Neural cell (in vitro differentiated cells): ENCODE measurements around the gene RASGRP2. TPM values are rescaled to one million over a fixed set of nuclear protein-coding genes. Genes with fewer than 3 reads are reported as not detected.

Experiments used
- H2AFZ ChIP-seq: fragments of 200-600, 300-800 bp; sonication (generic), shearing (Covaris generic); 2 replicates; pipeline ENCODE4 v1.6.0; 2014; ENCODE audit warnings: low read depth, mild to moderate bottlenecking, antibody characterized with exemption, low read length, moderate library complexity
- H3F3A ChIP-seq: fragments of 200-600 bp; shearing (Covaris generic); 2 replicates; pipeline ENCODE4 v1.6.1; 2016; ENCODE audit warnings: mild to moderate bottlenecking, moderate library complexity, mixed read lengths, antibody characterized with exemption, low read length; ENCODE audit not compliant: insufficient read depth, poor library complexity, severe bottlenecking
- H3K27ac ChIP-seq: fragments of 200-600, 300-800 bp; sonication (generic), shearing (Covaris generic); 2 replicates; pipeline ENCODE4 v1.5.1; 2014; ENCODE audit warnings: mild to moderate bottlenecking, low read length, moderate library complexity
- H3K27me3 ChIP-seq: fragments of 300-800, 200-600 bp; sonication (generic), shearing (Covaris generic); 2 replicates; pipeline ENCODE4 v1.6.0; 2014; ENCODE audit warnings: mild to moderate bottlenecking, low read depth, low read length, moderate library complexity; ENCODE audit not compliant: insufficient read depth
- H3K36me3 ChIP-seq: fragments of 300-800, 200-600 bp; sonication (generic), shearing (Covaris generic); 2 replicates; pipeline ENCODE4 v1.5.1; 2014; ENCODE audit warnings: mild to moderate bottlenecking, antibody characterized with exemption, low read length, moderate library complexity; ENCODE audit not compliant: insufficient read depth
- H3K4me2 ChIP-seq: fragments of 300-800, 200-600 bp; sonication (generic), shearing (Covaris generic); 2 replicates; pipeline ENCODE4 v1.6.0; 2014; ENCODE audit warnings: mild to moderate bottlenecking, low read length
- H3K4me3 ChIP-seq: fragments of 300-800, 200-600 bp; sonication (generic), shearing (Covaris generic); 2 replicates; pipeline ENCODE4 v1.5.1; 2014; ENCODE audit warnings: mild to moderate bottlenecking, low read length, moderate library complexity
- H3K79me2 ChIP-seq: fragments of 200-600 bp; shearing (Covaris generic); replicated peaks from 2 replicates; pipeline ENCODE4 v1.6.0; 2014; ENCODE audit warnings: mild to moderate bottlenecking, low read length, moderate library complexity; ENCODE audit not compliant: insufficient read depth
- H3K9ac ChIP-seq: fragments of 300-800, 200-600 bp; sonication (generic), shearing (Covaris generic); 2 replicates; pipeline ENCODE4 v1.6.1; 2016; ENCODE audit warnings: mild to moderate bottlenecking, low read length, mixed read lengths
- H3K9me2 ChIP-seq: fragments of 200-600 bp; shearing (Covaris generic); 2 replicates; pipeline ENCODE4 v1.6.1; 2016; ENCODE audit warnings: mild to moderate bottlenecking, low read length, mixed read lengths; ENCODE audit not compliant: insufficient read depth
- H3K9me3 ChIP-seq: fragments of 200-600, 300-800 bp; sonication (generic), shearing (Covaris generic); 2 replicates; pipeline ENCODE4 v1.6.1; 2016; ENCODE audit warnings: mild to moderate bottlenecking, mixed run types, low read length, moderate library complexity, mixed read lengths
- H4K20me1 ChIP-seq: fragments of 200-600 bp; shearing (Covaris generic); 2 replicates; pipeline ENCODE4 v1.6.1; 2016; ENCODE audit warnings: mild to moderate bottlenecking, mixed run types; ENCODE audit not compliant: insufficient read depth
- EP300 ChIP-seq: fragments of 450-650 bp; conservative IDR thresholded peaks from 2 replicates; pipeline ENCODE4 v1.6.1; 2014; ENCODE audit warnings: antibody characterized with exemption, mild to moderate bottlenecking, moderate library complexity; ENCODE audit not compliant: poor library complexity, severe bottlenecking
- EZH2 ChIP-seq: fragments of 200-600, 300-800 bp; shearing (Covaris generic), sonication (generic); IDR thresholded peaks from 2 replicates; pipeline ENCODE4 v1.6.1; 2014; ENCODE audit warnings: antibody characterized with exemption, low read length, borderline replicate concordance, mild to moderate bottlenecking; ENCODE audit not compliant: insufficient read depth, poor library complexity, severe bottlenecking
- MXI1 ChIP-seq: fragments of 450-650 bp; conservative IDR thresholded peaks from 2 replicates; pipeline ENCODE4 v1.6.1; 2014; ENCODE audit warnings: antibody characterized with exemption, mild to moderate bottlenecking; ENCODE audit not compliant: poor library complexity, severe bottlenecking
- POLR2AphosphoS5 ChIP-seq: IDR thresholded peaks from 2 replicates; pipeline ENCODE4 v1.6.1; 2012
- RAD21 ChIP-seq: fragments of 450-650 bp; conservative IDR thresholded peaks from 2 replicates; pipeline ENCODE4 v1.6.1; 2014; ENCODE audit warnings: antibody characterized with exemption, mild to moderate bottlenecking, moderate library complexity
- REST ChIP-seq: IDR thresholded peaks from 2 replicates; pipeline ENCODE4 v1.6.1; 2012; ENCODE audit warnings: borderline replicate concordance
- SMC3 ChIP-seq: fragments of 450-650 bp; conservative IDR thresholded peaks from 2 replicates; pipeline ENCODE4 v1.6.1; 2014; ENCODE audit warnings: antibody characterized with exemption, mild to moderate bottlenecking, moderate library complexity; ENCODE audit not compliant: poor library complexity
- TAF1 ChIP-seq: IDR thresholded peaks from 2 replicates; pipeline ENCODE4 v1.6.1; 2012; ENCODE audit warnings: low read depth
- polyA plus RNA-seq: library from polyadenylated mRNA; depleted of rRNA; stranded (reverse); fragments of >200 nt; gene quantifications from 2 replicates; pipeline ENCODE4 v1.2.3, GENCODE V29; 2014
- TF ChIP-seq, protein P1 (sequence below): fragments of 450-650 bp; IDR thresholded peaks from 2 replicates; pipeline ENCODE4 v1.5.1; 2014; ENCODE audit warnings: antibody characterized with exemption, mild to moderate bottlenecking, moderate library complexity; ENCODE audit not compliant: poor library complexity, severe bottlenecking

RASGRP2 gene
- polyA plus RNA-seq, 1 donor from 2014 or later, result 4.5 TPM

- TF ChIP-seq SMC3 (no peak), EZH2 (no peak), MXI1 (no peak), REST (no peak), RAD21 (no peak), POLR2AphosphoS5 (no peak), TAF1 (no peak), EP300 (no peak)
- TF ChIP-seq, protein P1, sequence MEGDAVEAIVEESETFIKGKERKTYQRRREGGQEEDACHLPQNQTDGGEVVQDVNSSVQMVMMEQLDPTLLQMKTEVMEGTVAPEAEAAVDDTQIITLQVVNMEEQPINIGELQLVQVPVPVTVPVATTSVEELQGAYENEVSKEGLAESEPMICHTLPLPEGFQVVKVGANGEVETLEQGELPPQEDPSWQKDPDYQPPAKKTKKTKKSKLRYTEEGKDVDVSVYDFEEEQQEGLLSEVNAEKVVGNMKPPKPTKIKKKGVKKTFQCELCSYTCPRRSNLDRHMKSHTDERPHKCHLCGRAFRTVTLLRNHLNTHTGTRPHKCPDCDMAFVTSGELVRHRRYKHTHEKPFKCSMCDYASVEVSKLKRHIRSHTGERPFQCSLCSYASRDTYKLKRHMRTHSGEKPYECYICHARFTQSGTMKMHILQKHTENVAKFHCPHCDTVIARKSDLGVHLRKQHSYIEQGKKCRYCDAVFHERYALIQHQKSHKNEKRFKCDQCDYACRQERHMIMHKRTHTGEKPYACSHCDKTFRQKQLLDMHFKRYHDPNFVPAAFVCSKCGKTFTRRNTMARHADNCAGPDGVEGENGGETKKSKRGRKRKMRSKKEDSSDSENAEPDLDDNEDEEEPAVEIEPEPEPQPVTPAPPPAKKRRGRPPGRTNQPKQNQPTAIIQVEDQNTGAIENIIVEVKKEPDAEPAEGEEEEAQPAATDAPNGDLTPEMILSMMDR, result no peak
- Histone ChIP-seq H3K27ac (no peak overlapping the region), H3F3A (no peaks in the 10 kb centered on the region), H3K79me2 (no peaks in the 10 kb centered on the region), H2AFZ (no peak overlapping the region), H3K9me3 (no peaks in the 10 kb centered on the region), H4K20me1 (no peaks in the 10 kb centered on the region), H3K9ac (no peak overlapping the region), H3K36me3 (no peaks in the 10 kb centered on the region), H3K9me2 (no peaks in the 10 kb centered on the region), H3K4me2 (no peak overlapping the region), H3K27me3 (no peaks in the 10 kb centered on the region), H3K4me3 (no peak overlapping the region)
Measured at GRCh38 chr11:64731601-64732000, 12.3 kb downstream of the RASGRP2 start.

GRCh38 chr11:64729851-64730382 is 14.0 kb downstream of the RASGRP2 start:
- H2AFZ ChIP-seq, result no peak overlapping the region

More at GRCh38 chr11:64729851-64730382, 14.0 kb downstream of the RASGRP2 start:
- Histone ChIP-seq H3K9ac (no peak overlapping the region), H3K9me3 (no peaks in the 10 kb centered on the region), H3K27ac (no peak overlapping the region), H3K9me2 (no peaks in the 10 kb centered on the region), H4K20me1 (no peaks in the 10 kb centered on the region), H3K4me2 (no peak overlapping the region), H3K36me3 (no peaks in the 10 kb centered on the region), H3F3A (no peaks in the 10 kb centered on the region), H3K79me2 (no peaks in the 10 kb centered on the region), H3K4me3 (no peak overlapping the region), H3K27me3 (no peaks in the 10 kb centered on the region)
- no peak for TF ChIP-seq RAD21
- TF ChIP-seq, protein P1, result no peak
- no peak for TF ChIP-seq SMC3
- TF ChIP-seq TAF1, result no peak
- TF ChIP-seq MXI1, result no peak
- TF ChIP-seq EZH2, result no peak
- TF ChIP-seq POLR2AphosphoS5, result no peak
- no peak for TF ChIP-seq EP300
- no peak for TF ChIP-seq REST
